H1 (cell line): Measurements from ENCODE around the gene ZSCAN22. TPM values are rescaled to one million over a fixed set of nuclear protein-coding genes. Genes with fewer than 3 reads are reported as not detected.

ENCODE experiments used
- CTCF ChIA-PET: fragments of 300-600 bp; sonication (Branson Sonifier 250); formaldehyde crosslinking; loops from one replicate; lab custom pipeline; 2021; ENCODE audit not compliant: partially characterized antibody; lab: Charles Lee
- POLR2A ChIA-PET: fragments of 300-600 bp; sonication (Branson Sonifier 250); formaldehyde crosslinking; loops from one replicate; lab custom pipeline; 2021; ENCODE audit warnings: inconsistent platforms; ENCODE audit not compliant: partially characterized antibody; lab: Charles Lee
- DNase-seq, 2 experiments: peaks; one replicate each; pipeline versions ENCODE4 v3.0.0 to v3.0.0-alpha.2; 2010 to 2022; ENCODE audit warnings: low spot score in 2 of 2, low read depth in 1 of 2, mixed read lengths in 1 of 2
- FAIRE-seq: peaks from 2 replicates; lab custom pipeline; 2011; peaks lifted over from hg19 to GRCh38; lab: Jason Lieb, UNC
- H2AFZ ChIP-seq: 2 replicates; pipeline ENCODE4 v1.8.1; 2012; ENCODE audit warnings: low read length, inconsistent platforms
- H2AK5ac ChIP-seq: 2 replicates; pipeline ENCODE4 v1.6.1; 2013; ENCODE audit warnings: low read depth, low read length
- H2BK120ac ChIP-seq: replicated peaks from 2 replicates; pipeline ENCODE3; 2013; ENCODE audit warnings: low read depth, low read length, inconsistent platforms
- H2BK12ac ChIP-seq: 2 replicates; pipeline ENCODE4 v1.6.1; 2013; ENCODE audit warnings: low read depth, low read length
- H2BK15ac ChIP-seq: 2 replicates; pipeline ENCODE4 v1.6.1; 2013; ENCODE audit warnings: low read length
- H2BK20ac ChIP-seq: 2 replicates; pipeline ENCODE4 v1.6.1; 2013; ENCODE audit warnings: low read length
- H2BK5ac ChIP-seq: 2 replicates; pipeline ENCODE4 v1.6.1; 2013; ENCODE audit warnings: low read depth, low read length
- H3K14ac ChIP-seq: 2 replicates; pipeline ENCODE4 v1.6.1; 2013; ENCODE audit warnings: inconsistent platforms; ENCODE audit not compliant: insufficient read length
- H3K18ac ChIP-seq: 2 replicates; pipeline ENCODE4 v1.6.1; 2013; ENCODE audit warnings: low read length; ENCODE audit errors: extremely low read depth
- H3K23ac ChIP-seq: 2 replicates; pipeline ENCODE4 v1.6.1; 2013; ENCODE audit warnings: inconsistent platforms; ENCODE audit not compliant: insufficient read length
- H3K23me2 ChIP-seq: 2 replicates; pipeline ENCODE4 v1.6.1; 2013; ENCODE audit warnings: low read depth, low read length
- H3K27ac ChIP-seq: 2 replicates; pipeline ENCODE4 v1.6.1; 2011; ENCODE audit warnings: low read depth, low read length, inconsistent platforms
- H3K27me3 ChIP-seq, 4 experiments: replicated peaks in 1 of 4; 1 replicate in 1 of 4; 2 replicates in 3 of 4; pipeline versions ENCODE4 v1.6.1 to v1.8.1; 2011 to 2013; ENCODE audit warnings: low read length in 3 of 4, mild to moderate bottlenecking in 3 of 4, inconsistent platforms in 2 of 4, mixed read lengths in 2 of 4, moderate library complexity in 1 of 4; ENCODE audit not compliant: control insufficient read depth in 3 of 4, insufficient read depth in 3 of 4; ENCODE audit errors: extremely low read depth in 1 of 4
- H3K36me3 ChIP-seq, 4 experiments: 2 replicates each; pipeline versions ENCODE4 v1.6.1 to v1.8.1; 2011 to 2013; ENCODE audit warnings: mild to moderate bottlenecking in 4 of 4, low read length in 3 of 4, moderate library complexity in 2 of 4, control low read depth in 1 of 4, inconsistent platforms in 1 of 4; ENCODE audit not compliant: insufficient read depth in 4 of 4, control insufficient read depth in 2 of 4
- H3K4ac ChIP-seq: replicated peaks from 2 replicates; pipeline ENCODE3; 2013; ENCODE audit warnings: low read length, low read depth, mixed read lengths, inconsistent platforms; ENCODE audit not compliant: insufficient read length
- H3K4me1 ChIP-seq, 4 experiments: replicated peaks in 1 of 4; 1 replicate in 1 of 4; 2 replicates in 3 of 4; pipeline versions ENCODE4 v1.6.1 to v1.8.1; 2011 to 2013; ENCODE audit warnings: low read length in 3 of 4, inconsistent platforms in 2 of 4, mixed read lengths in 1 of 4; ENCODE audit not compliant: insufficient read depth in 4 of 4, control insufficient read depth in 3 of 4
- H3K4me2 ChIP-seq, 2 experiments: 2 replicates each; pipeline versions ENCODE4 v1.6.1 to v1.8.1; 2011 to 2013; ENCODE audit warnings: low read depth in 2 of 2, low read length in 2 of 2, control low read depth in 1 of 2, inconsistent platforms in 1 of 2, mild to moderate bottlenecking in 1 of 2; ENCODE audit not compliant: insufficient read depth in 1 of 2
- H3K4me3 ChIP-seq, 4 experiments: fragments of 200-600, 300-600 bp in 1 of 4; sonication (generic), shearing (Covaris generic), sonication (Bioruptor Twin) in 1 of 4; 2 replicates each; pipeline versions ENCODE4 v1.5.1 to v1.8.1; 2011 to 2016; ENCODE audit warnings: low read length in 4 of 4, low read depth in 3 of 4, control low read depth in 2 of 4, inconsistent platforms in 2 of 4, mild to moderate bottlenecking in 2 of 4, mixed read lengths in 1 of 4, moderate library complexity in 1 of 4; ENCODE audit not compliant: insufficient read depth in 2 of 4; ENCODE audit errors: extremely low read depth in 1 of 4
- H3K56ac ChIP-seq: replicated peaks from 2 replicates; pipeline ENCODE3; 2013; ENCODE audit warnings: low read depth, mild to moderate bottlenecking, mixed read lengths, low read length, inconsistent platforms; ENCODE audit not compliant: insufficient read length
- H3K79me1 ChIP-seq: 2 replicates; pipeline ENCODE4 v1.6.1; 2013; ENCODE audit warnings: low read depth, low read length, control low read depth
- H3K79me2 ChIP-seq, 2 experiments: 2 replicates each; pipeline versions ENCODE4 v1.6.1 to v1.8.1; 2012 to 2013; ENCODE audit warnings: low read length in 2 of 2, mild to moderate bottlenecking in 2 of 2, inconsistent platforms in 1 of 2; ENCODE audit not compliant: insufficient read depth in 2 of 2, control insufficient read depth in 1 of 2
- H3K9ac ChIP-seq, 4 experiments: replicated peaks in 1 of 4; 1 replicate in 1 of 4; 2 replicates in 3 of 4; pipeline versions ENCODE4 v1.6.1 to v1.8.1; 2011 to 2013; ENCODE audit warnings: low read depth in 3 of 4, low read length in 3 of 4, control low read depth in 2 of 4, mild to moderate bottlenecking in 2 of 4, moderate library complexity in 2 of 4, inconsistent platforms in 1 of 4; ENCODE audit errors: extremely low read depth in 1 of 4
- H3K9me3 ChIP-seq, 2 experiments: 2 replicates each; pipeline versions ENCODE4 v1.6.1 to v1.8.1; 2012 to 2013; ENCODE audit warnings: mild to moderate bottlenecking in 2 of 2, moderate library complexity in 2 of 2, control low read depth in 1 of 2, inconsistent platforms in 1 of 2, low read depth in 1 of 2, low read length in 1 of 2, mixed read lengths in 1 of 2; ENCODE audit not compliant: insufficient read depth in 2 of 2
- H4K20me1 ChIP-seq, 2 experiments: replicated peaks in 1 of 2; 2 replicates each; pipeline versions ENCODE3 to v1.8.1; 2011 to 2013; ENCODE audit warnings: inconsistent platforms in 2 of 2, low read length in 2 of 2, mild to moderate bottlenecking in 1 of 2; ENCODE audit not compliant: insufficient read depth in 2 of 2, control insufficient read depth in 1 of 2
- H4K5ac ChIP-seq: 2 replicates; pipeline ENCODE4 v1.6.1; 2013; ENCODE audit warnings: low read length, low read depth, mixed read lengths, inconsistent platforms; ENCODE audit not compliant: insufficient read length
- H4K8ac ChIP-seq: 2 replicates; pipeline ENCODE4 v1.8.0; 2013; ENCODE audit warnings: mild to moderate bottlenecking, moderate library complexity, low read length, inconsistent platforms; ENCODE audit not compliant: insufficient read depth; ENCODE audit errors: extremely low read depth
- H4K91ac ChIP-seq: replicated peaks from 2 replicates; pipeline ENCODE3; 2013; ENCODE audit warnings: low read length, mixed read lengths, inconsistent platforms; ENCODE audit not compliant: insufficient read length
- ASH2L ChIP-seq: fragments of 200-600, 300-600 bp; sonication (generic); IDR thresholded peaks from one replicate; pipeline ENCODE4 v1.7.1; 2017; ENCODE audit warnings: low read length
- BACH1 ChIP-seq: IDR thresholded peaks from 2 replicates; pipeline ENCODE4 v1.6.1; 2012; ENCODE audit warnings: low read length, improper control_type of control experiment
- CBX8 ChIP-seq: fragments of 300-800, 300-1000 bp; sonication (generic); IDR thresholded peaks from 2 replicates; pipeline ENCODE4 v1.7.1; 2016; ENCODE audit warnings: low read depth, low read length, borderline replicate concordance
- KDM4A ChIP-seq: IDR thresholded peaks from one replicate; pipeline ENCODE4 v1.7.1; 2012; ENCODE audit warnings: low read depth, mild to moderate bottlenecking, moderate library complexity, low read length, inconsistent platforms; ENCODE audit not compliant: severe bottlenecking
- KDM5A ChIP-seq: fragments of 200-600 bp; IDR thresholded peaks from 2 replicates; pipeline ENCODE4 v1.7.1; 2012; ENCODE audit warnings: mild to moderate bottlenecking, low read length, inconsistent platforms, mixed read lengths
- MAFK ChIP-seq: IDR thresholded peaks from 2 replicates; pipeline ENCODE4 v1.6.1; 2012; ENCODE audit warnings: low read depth, mild to moderate bottlenecking, improper control_type of control experiment, low read length
- NANOG ChIP-seq: IDR thresholded peaks from 2 replicates; pipeline ENCODE4 v1.6.1; 2011; ENCODE audit warnings: low read length, low read depth, mild to moderate bottlenecking, inconsistent platforms; ENCODE audit not compliant: insufficient read depth, poor library complexity, severe bottlenecking
- NRF1 ChIP-seq: IDR thresholded peaks from 2 replicates; pipeline ENCODE4 v1.6.1; 2011; ENCODE audit warnings: mild to moderate bottlenecking, low read depth, low read length, improper control_type of control experiment
- SIN3A ChIP-seq, 2 experiments: IDR thresholded peaks in 1 of 2; conservative IDR thresholded peaks in 1 of 2; 2 replicates each; pipeline ENCODE4 v1.6.1; 2011 to 2012; ENCODE audit warnings: low read length in 2 of 2, improper control_type of control experiment in 1 of 2, low read depth in 1 of 2, mild to moderate bottlenecking in 1 of 2
- SP1 ChIP-seq: IDR thresholded peaks from 2 replicates; pipeline ENCODE4 v1.6.1; 2011; ENCODE audit warnings: low read depth, low read length
- SP4 ChIP-seq: IDR thresholded peaks from 2 replicates; pipeline ENCODE4 v1.6.1; 2012; ENCODE audit warnings: low read length, inconsistent platforms
- TEAD4 ChIP-seq: IDR thresholded peaks from 2 replicates; pipeline ENCODE4 v1.6.1; 2012; ENCODE audit warnings: low read depth, low read length, inconsistent platforms, mixed read lengths
- ZNF274 ChIP-seq: IDR thresholded peaks from 2 replicates; pipeline ENCODE4 v1.7.0; 2012; ENCODE audit warnings: low read length, borderline replicate concordance; ENCODE audit errors: extremely low read depth
- WGBS, 2 experiments: shearing (Covaris generic) in 1 of 2; methylation state at CpG; one replicate each; pipeline versions ENCODE4 v1.1.6 to v1.1.7; 2013 to 2015; ENCODE audit warnings: low lambda C conversion rate in 2 of 2, mixed read lengths in 2 of 2, inconsistent platforms in 1 of 2, low coverage in 1 of 2, missing lambda C conversion rate in 1 of 2; ENCODE audit not compliant: insufficient replicate concordance in 2 of 2, insufficient coverage in 1 of 2, insufficient read length in 1 of 2; ENCODE audit errors: extremely low coverage in 1 of 2, missing lambda C conversion rate in 1 of 2; 5-methylcytosine and 5-hydroxymethylcytosine counted together
- polyA plus RNA-seq, 7 experiments: library from polyadenylated mRNA; depleted of rRNA in 3 of 7; stranded (reverse) in 5 of 7; unstranded in 2 of 7; fragments of >200 nt in 5 of 7; fragments of 200-250 nt in 2 of 7; gene quantifications; 1 replicate in 5 of 7; 2 replicates in 1 of 7; 4 replicates in 1 of 7; pipeline versions ENCODE4 v1.2.1 to v1.2.3, GENCODE V29; 2011 to 2013; ENCODE audit warnings: missing spikeins in 2 of 7, mixed read lengths in 2 of 7
- total RNA-seq: library from RNA; stranded (reverse); fragmentation: NEBNext Ultra II Directional; extraction: Animal tissue kit (Norgen Biotek cat#: 25700); gene quantifications from 2 replicates; pipeline ENCODE4 v1.2.1, GENCODE V29; 2021

ZSCAN22 gene
- total and polyA plus RNA-seq, 2 of the 8 experiments (the other 6 are each of a cell fraction or from before 2014, with no cell fraction given), result 3.2 to 3.3 TPM

GRCh38 chr19:58379246-58379645 lies 52.5 kb downstream of the ZSCAN22 start:
- H3K27me3 ChIP-seq, result no peaks in the 10 kb centered on the region
- H3K4me1 ChIP-seq, result peaks cover 0 to 4% (median 2%) of the 10 kb centered on the region in 4 experiments; a peak in 2 of 7 replicates
- no peak overlapping the region for H2AK5ac ChIP-seq
- H3K4me2 ChIP-seq, result no peak overlapping the region; a peak in 1 of 4 replicates
- no peaks in the 10 kb centered on the region for H3K9me3 ChIP-seq
- H2BK15ac ChIP-seq, result no peak overlapping the region
- H3K4ac ChIP-seq, result no peak overlapping the region
- 86% methylated on average over 5 of the region's 6 CpGs; no CpG with 5 or more reads in 1 of the 2 experiments for WGBS, 2 experiments
- no peak overlapping the region for H3K23ac ChIP-seq
- ChIA-PET POLR2A (interaction anchor here (1.1 to 8.5 kb wide), 5 partner anchors 9 to 165 kb away, joined by 3 to 94 read pairs (median 8); partner anchors contain the start of genes TRIM28 and ZNF497), CTCF (interaction anchor here (1.0 to 1.7 kb wide), 4 partner anchors 8 to 17 kb away, joined by 4 to 6 read pairs (median 4); partner anchors contain the start of gene ZNF497)
- H2BK20ac ChIP-seq, result no peak overlapping the region
- no peaks in the 10 kb centered on the region; a peak in 1 of 4 replicates for H3K79me2 ChIP-seq
- FAIRE-seq, result no peak
- DNase-seq, result no peak
- H3K23me2 ChIP-seq, result peaks cover 7% of the 10 kb centered on the region
- TF ChIP-seq ASH2L (no peak), SP4 (no peak), NRF1 (no peak), ZNF274 (no peak), BACH1 (no peak), MAFK (no peak), SP1 (no peak), KDM4A (no peak), TEAD4 (no peak), SIN3A (conservative IDR thresholded peaks at IDR 0.05 in 1 of 2, IDR thresholded peaks at IDR 0.05 in 1 of 2; ENCODE audit: low read depth in 1 of 2, low read length in 2 of 2) (no peak), NANOG (no peak), KDM5A (no peak), CBX8 (no peak)
- H3K4me3 ChIP-seq, result no peak overlapping the region
- no peak overlapping the region for H3K27ac ChIP-seq
- H3K79me1 ChIP-seq, result no peaks in the 10 kb centered on the region; the same call in 1 of the 2 replicates
- H3K36me3 ChIP-seq, result no peaks in the 10 kb centered on the region
- H3K14ac ChIP-seq, result no peak overlapping the region
- no peak overlapping the region for H4K5ac ChIP-seq
- H4K20me1 ChIP-seq, result peaks cover 0 to 5% of the 10 kb centered on the region in 2 experiments
- no peak overlapping the region for H3K9ac ChIP-seq
- no peak overlapping the region for H3K56ac ChIP-seq
- no peak overlapping the region for H2BK5ac ChIP-seq
- no peak overlapping the region; the same call in 1 of the 2 replicates for H4K8ac ChIP-seq
- no peak overlapping the region for H2BK120ac ChIP-seq
- H3K18ac ChIP-seq, result no peak overlapping the region
- H4K91ac ChIP-seq, result no peak overlapping the region
- no peak overlapping the region for H2AFZ ChIP-seq
- no peak overlapping the region for H2BK12ac ChIP-seq
